Tibial nerve (tissue), 4 donors: Measurements from ENCODE around the gene FRS2.

Source experiments
- CTCF ChIP-seq, 5 experiments: fragments of 200-600 bp in 3 of 5; fragments of 450-650 bp in 2 of 5; sonication (generic) in 3 of 5; IDR thresholded peaks; one replicate each; pipeline ENCODE4 v1.5.1; 2016 to 2019; ENCODE audit warnings: antibody characterized with exemption in 5 of 5, mild to moderate bottlenecking in 3 of 5, moderate library complexity in 2 of 5
- EP300 ChIP-seq, 2 donors: sonication (generic); formaldehyde crosslinking; IDR thresholded peaks; one replicate each; pipeline ENCODE4 v1.6.1; 2017; ENCODE audit warnings: antibody characterized with exemption in 2 of 2, mild to moderate bottlenecking in 1 of 2
- POLR2A ChIP-seq, 2 donors: fragments of 450-650 bp; IDR thresholded peaks; one replicate each; pipeline ENCODE4 v1.6.1; 2017; ENCODE audit warnings: antibody characterized with exemption in 2 of 2, mild to moderate bottlenecking in 2 of 2, moderate library complexity in 2 of 2

GRCh38 chr12:69466867-69467266 lies 3.3 kb upstream of the FRS2 start:
- TF ChIP-seq EP300 (IDR thresholded peaks at IDR 0.05) = no peak
- no peak for TF ChIP-seq CTCF (IDR thresholded peaks at IDR 0.05)
- TF ChIP-seq POLR2A (IDR thresholded peaks at IDR 0.05) = no peak
